ENCODE data around the gene BCL3. TPM values are rescaled to one million over a fixed set of nuclear protein-coding genes. Genes with fewer than 3 reads are reported as not detected.

Gene BCL3
- total and polyA plus RNA-seq, 4 donors, result 17.6 to 233 (median 63.8) TPM

GRCh38 chr19:44705502-44706010 lies 43.0 kb upstream of the BCL3 start:
- Histone ChIP-seq H3K4me3 (no peak overlapping the region), H3K9ac (ENCODE audit: insufficient read depth in 1 of 2, low read length in 2 of 2) (no peak overlapping the region), H3K36me3 (ENCODE audit: control insufficient read depth in 4 of 4, insufficient read depth in 4 of 4, low read length in 4 of 4) (no peaks in the 10 kb centered on the region), H3K9me3 (ENCODE audit: control insufficient read depth in 4 of 4, insufficient read depth in 3 of 4, low read length in 3 of 4) (no peaks in the 10 kb centered on the region), H3K4me1 (ENCODE audit: control insufficient read depth in 5 of 5, insufficient read depth in 5 of 5, low read length in 5 of 5) (peaks cover 0 to 4% (median 0%) of the 10 kb centered on the region in 5 donors), H3K27me3 (ENCODE audit: control insufficient read depth in 3 of 3, insufficient read depth in 3 of 3, low read length in 2 of 3) (no peaks in the 10 kb centered on the region), H3K27ac (ENCODE audit: low read depth in 1 of 2, low read length in 1 of 2) (no peak overlapping the region)
- DNase-seq, result no peak
- no peak for ATAC-seq (ENCODE audit: insufficient read depth, low FRiP score)
- 94 to 97% methylated on average over 12 of the region's 12 CpGs for WGBS, 2 donors
- no peak for TF ChIP-seq CTCF (IDR thresholded peaks at IDR 0.05; ENCODE audit: control extremely low read depth, extremely low read depth)

- Histone ChIP-seq H3K9me3 (ENCODE audit: control insufficient read depth in 4 of 4, insufficient read depth in 3 of 4, low read length in 3 of 4) (no peaks in the 10 kb centered on the region), H3K27ac (ENCODE audit: low read depth in 1 of 2, low read length in 1 of 2) (no peak overlapping the region)
- 89 to 94% methylated on average over 6 of the region's 6 CpGs for WGBS, 2 donors
Observed at GRCh38 chr19:44706506-44707236, 41.8 kb upstream of the BCL3 start.

GRCh38 chr19:44707794-44708193 lies 40.7 kb upstream of the BCL3 start:
- H3K9me3 ChIP-seq (ENCODE audit: control insufficient read depth in 4 of 4, insufficient read depth in 3 of 4, low read length in 3 of 4), result no peaks in the 10 kb centered on the region
- H3K27ac ChIP-seq (ENCODE audit: low read depth in 1 of 2, low read length in 1 of 2), result no peak overlapping the region
- TF ChIP-seq CTCF (IDR thresholded peaks at IDR 0.05; ENCODE audit: control extremely low read depth, extremely low read depth), result no peak
- H3K4me3 ChIP-seq, result no peak overlapping the region
- ATAC-seq (ENCODE audit: insufficient read depth, low FRiP score) (no peak), DNase-seq (no peak)
- WGBS, 2 donors, result 92 to 96% methylated on average over 20 of the region's 20 CpGs
- H3K36me3 ChIP-seq (ENCODE audit: control insufficient read depth in 4 of 4, insufficient read depth in 4 of 4, low read length in 4 of 4), result no peaks in the 10 kb centered on the region
- H3K27me3 ChIP-seq (ENCODE audit: control insufficient read depth in 3 of 3, insufficient read depth in 3 of 3, low read length in 2 of 3), result no peaks in the 10 kb centered on the region
- H3K9ac ChIP-seq (ENCODE audit: insufficient read depth in 1 of 2, low read length in 2 of 2), result no peak overlapping the region
- H3K4me1 ChIP-seq (ENCODE audit: control insufficient read depth in 5 of 5, insufficient read depth in 5 of 5, low read length in 5 of 5), result peaks cover 0 to 5% (median 0%) of the 10 kb centered on the region in 5 donors

More at GRCh38 chr19:44706506-44707236, 41.8 kb upstream of the BCL3 start:
- no peak for TF ChIP-seq CTCF (IDR thresholded peaks at IDR 0.05; ENCODE audit: control extremely low read depth, extremely low read depth)
- Histone ChIP-seq H3K36me3 (ENCODE audit: control insufficient read depth in 4 of 4, insufficient read depth in 4 of 4, low read length in 4 of 4) (no peaks in the 10 kb centered on the region), H3K27me3 (ENCODE audit: control insufficient read depth in 3 of 3, insufficient read depth in 3 of 3, low read length in 2 of 3) (no peaks in the 10 kb centered on the region), H3K9ac (ENCODE audit: insufficient read depth in 1 of 2, low read length in 2 of 2) (no peak overlapping the region), H3K4me3 (no peak overlapping the region), H3K4me1 (ENCODE audit: control insufficient read depth in 5 of 5, insufficient read depth in 5 of 5, low read length in 5 of 5) (peaks cover 0 to 5% (median 0%) of the 10 kb centered on the region in 5 donors)
- ATAC-seq (ENCODE audit: insufficient read depth, low FRiP score) (no peak), DNase-seq (no peak)
